Measurements from ENCODE around the gene PCMT1.

- TF ChIP-seq CTCF (conservative IDR thresholded peaks at IDR 0.05; ENCODE audit: low read depth, low read length) (no peak), EZH2 (IDR thresholded peaks at IDR 0.05; ENCODE audit: borderline replicate concordance, low read depth, low read length, poor library complexity, severe bottlenecking) (no peak)
Measured at GRCh38 chr6:149723262-149723661, 26.3 kb upstream of the PCMT1 start.

Measured in A673 (cell line).